ENCODE data around the gene COA7.

Gene COA7

GRCh38 chr1:52635321-52636089 is 62.6 kb downstream of the COA7 start:
- no peak for DNase-seq (ENCODE audit: low spot score)
